ENCODE data around the gene EFEMP2. TPM values are rescaled to one million over a fixed set of nuclear protein-coding genes. Genes with fewer than 3 reads are reported as not detected.

EFEMP2 gene
- total RNA-seq, 2 donors from 2014 or later, result 16.2 to 25.4 TPM

DNA sequence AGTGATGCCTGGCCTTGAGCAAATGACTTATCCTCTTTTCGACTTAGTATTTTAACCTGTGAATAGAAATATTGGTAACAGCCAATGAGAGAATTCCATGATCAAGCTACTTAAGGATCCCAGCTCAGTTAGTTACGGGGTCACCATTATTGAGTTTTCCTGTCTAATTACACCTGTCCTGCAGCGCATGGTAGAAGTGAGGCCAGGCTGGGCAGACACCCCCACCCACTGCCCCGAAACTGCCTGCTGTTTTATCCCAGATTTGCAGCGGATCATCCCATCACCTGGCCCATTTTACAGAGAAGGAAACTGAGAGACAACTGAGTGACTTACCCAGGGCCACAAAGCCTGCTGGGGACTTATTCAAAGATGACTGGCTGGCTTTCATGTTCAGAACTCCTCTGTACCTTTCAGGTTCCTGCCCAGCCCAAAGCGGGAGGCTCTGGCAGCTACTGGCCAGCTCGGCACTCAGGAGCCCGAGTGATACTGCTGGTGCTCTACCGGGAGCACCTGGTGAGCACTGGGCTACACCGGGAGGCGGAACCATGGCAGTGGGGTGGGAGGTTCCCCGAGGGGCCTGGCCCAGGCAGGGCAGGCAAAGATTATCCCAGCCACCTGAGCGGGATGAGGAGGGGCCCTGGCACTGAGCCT, 10.9 kb downstream of the EFEMP2 start:
- intact Hi-C loops (cut with DNase I), result no loop called here

DNA sequence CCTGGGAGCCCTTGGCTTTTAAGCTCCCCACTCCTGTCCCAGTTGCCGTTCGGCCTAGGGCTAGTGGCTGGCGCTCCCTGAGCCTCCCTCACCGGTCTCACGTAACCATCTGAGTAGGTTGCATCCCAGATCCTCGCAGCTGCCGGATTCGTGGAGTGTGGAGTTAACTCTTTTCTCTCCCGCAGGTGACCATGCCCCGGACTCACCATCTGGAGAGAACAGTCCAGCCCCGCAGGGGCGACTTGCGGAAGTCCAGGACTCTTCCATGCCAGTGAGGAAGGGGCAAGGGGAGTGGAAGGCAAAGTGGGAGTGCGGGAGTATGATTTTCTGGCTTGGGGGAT, 11.5 kb downstream of the EFEMP2 start:
- H3K4me1 ChIP-seq, result peaks cover 41% of the 10 kb centered on the region
- WGBS, 2 donors, result 4 to 7% methylated on average over 9 to 14 of the region's 14 CpGs

More for the DNA sequence above, 10.9 kb downstream of the EFEMP2 start:
- no peaks in the 10 kb centered on the region for H3K27me3 ChIP-seq
- no peak overlapping the region for H3K4me3 ChIP-seq
- 75 to 82% methylated on average over 13 of the region's 13 CpGs for WGBS, 2 donors
- H3K27ac ChIP-seq, result no peak overlapping the region
- no peaks in the 10 kb centered on the region for H3K9me3 ChIP-seq
- DNase-seq (no peak), ATAC-seq (no peak)
- peaks cover 36% of the 10 kb centered on the region for H3K4me1 ChIP-seq
- TF ChIP-seq POLR2A (IDR thresholded peaks at IDR 0.05) (no peak), CTCF (IDR thresholded peaks at IDR 0.05) (no peak)
- H3K36me3 ChIP-seq (replicated peaks in 1 of 2; ENCODE audit: insufficient read depth in 1 of 2, low read depth in 2 of 2), result peaks cover 3 to 19% of the 10 kb centered on the region in 2 donors

GRCh38 chr11:65860278-65861164, 12.1 kb downstream of the EFEMP2 start, which contains the start of gene MUS81:
MUS81 (plus strand) TSS chr11:65860433; CDS start chr11:65860754, 321 bp downstream.
- Histone ChIP-seq H3K27me3 (no peaks in the 10 kb centered on the region), H3K4me1 (peaks cover 47% of the 10 kb centered on the region), H3K9me3 (no peaks in the 10 kb centered on the region), H3K36me3 (replicated peaks in 1 of 2; ENCODE audit: insufficient read depth in 1 of 2, low read depth in 2 of 2) (peaks cover 0 to 21% of the 10 kb centered on the region in 2 donors), H3K4me3 (peak within 1 kb of the TSS; percentile 71 to 81), H3K27ac (peak within 1 kb of the TSS; percentile 92 to 96 (median 92))
- 0% methylated on average over 22 to 77 of the region's 78 CpGs for WGBS, 2 donors
- DNase-seq (peak; percentile 97 to 98 (median 98)), ATAC-seq (peak; percentile 70)
- intact Hi-C loops (cut with DNase I), result no loop called here
- TF ChIP-seq POLR2A (IDR thresholded peaks at IDR 0.05), result peak; percentile 38 to 80 (median 69)
- peak; percentile 75 to 97 (median 96) for TF ChIP-seq CTCF (IDR thresholded peaks at IDR 0.05)

More for the DNA sequence above, 11.5 kb downstream of the EFEMP2 start:
- Histone ChIP-seq H3K27me3 (no peaks in the 10 kb centered on the region), H3K4me3 (peak overlapping the region; percentile 71 to 81), H3K36me3 (replicated peaks in 1 of 2; ENCODE audit: insufficient read depth in 1 of 2, low read depth in 2 of 2) (peaks cover 3 to 19% of the 10 kb centered on the region in 2 donors), H3K9me3 (no peaks in the 10 kb centered on the region), H3K27ac (peak overlapping the region in 3 of 4 donors; percentile 92 to 93 (median 92))
- peak in 1 of 4 donors; percentile 24 for DNase-seq
- no peak for ATAC-seq
- TF ChIP-seq POLR2A (IDR thresholded peaks at IDR 0.05), result no peak
- no peak for TF ChIP-seq CTCF (IDR thresholded peaks at IDR 0.05)
- intact Hi-C loops (cut with DNase I), result no loop called here

DNA sequence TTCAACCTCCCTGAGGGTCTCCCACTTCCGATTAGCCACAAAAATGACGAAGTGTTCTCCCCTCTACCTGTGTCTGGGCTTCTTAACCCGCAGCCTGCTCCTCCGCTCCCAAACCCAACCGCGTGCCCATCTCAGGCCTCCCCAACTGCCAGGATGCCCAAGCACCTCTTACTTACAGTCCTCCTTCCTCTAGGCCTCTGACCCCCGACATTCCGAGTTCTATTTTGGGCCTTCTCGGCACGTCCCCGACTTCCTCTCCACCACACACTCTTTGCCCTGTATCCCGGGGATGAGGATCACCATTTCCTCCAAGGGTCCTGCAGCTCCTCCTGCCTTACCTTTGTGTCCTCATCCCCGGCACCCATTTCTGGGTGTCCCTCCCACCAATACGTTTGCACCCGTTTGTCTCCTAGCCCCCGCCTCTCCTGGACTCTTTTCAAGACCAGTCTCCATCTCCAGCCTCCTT, 12.8 kb downstream of the EFEMP2 start:
- H3K4me3 ChIP-seq, result no peak overlapping the region
- WGBS, 2 donors, result 1 to 4% methylated on average over 16 of the region's 16 CpGs
- no peak for ATAC-seq
- DNase-seq, result no peak
- intact Hi-C loops (cut with DNase I), result no loop called here
- H3K9me3 ChIP-seq, result no peaks in the 10 kb centered on the region
- TF ChIP-seq POLR2A (IDR thresholded peaks at IDR 0.05) (peak in 1 of 3 donors; percentile 1), CTCF (IDR thresholded peaks at IDR 0.05) (no peak)
- H3K36me3 ChIP-seq (replicated peaks in 1 of 2; ENCODE audit: insufficient read depth in 1 of 2, low read depth in 2 of 2), result peaks cover 7 to 26% of the 10 kb centered on the region in 2 donors
- H3K4me1 ChIP-seq, result peaks cover 51% of the 10 kb centered on the region
- no peaks in the 10 kb centered on the region for H3K27me3 ChIP-seq
- peak overlapping the region; percentile 92 to 96 (median 92) for H3K27ac ChIP-seq
